GM03348 (cell line): ENCODE results near the gene FARS2.
"Not testable (repeated sequence)": the region's sequence is repeated elsewhere in the genome, so short reads cannot be mapped to it uniquely, and the experiment has no call there.

Experiments used
- DNase-seq: peaks from one replicate; pipeline ENCODE4 v3.0.0; 2012; ENCODE audit warnings: low spot score

FARS2 gene

DNA sequence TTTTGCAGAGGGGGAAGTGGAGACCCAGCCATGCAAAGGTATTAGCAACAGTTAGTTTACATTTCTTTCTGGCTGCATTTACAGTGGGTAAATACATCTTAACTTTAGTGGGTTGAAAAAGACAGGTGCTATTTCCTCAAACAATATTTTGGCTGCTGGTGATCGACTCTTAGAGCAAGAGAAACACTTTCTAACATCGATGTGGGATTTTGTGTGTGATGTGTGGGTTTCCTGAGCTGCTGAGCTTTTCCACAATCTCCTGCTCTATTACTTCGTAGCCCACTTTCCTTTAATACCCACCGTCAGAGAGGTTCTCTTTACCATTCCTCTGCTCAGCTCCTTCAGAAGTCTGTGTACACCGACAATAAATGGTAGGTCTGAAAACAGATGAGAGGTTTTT lies 406.4 kb downstream of the FARS2 start:
- DNase-seq = no peak

- DNase-seq = no peak
Measured at GRCh38 chr6:5670381-5670780, 409.1 kb downstream of the FARS2 start.

DNA sequence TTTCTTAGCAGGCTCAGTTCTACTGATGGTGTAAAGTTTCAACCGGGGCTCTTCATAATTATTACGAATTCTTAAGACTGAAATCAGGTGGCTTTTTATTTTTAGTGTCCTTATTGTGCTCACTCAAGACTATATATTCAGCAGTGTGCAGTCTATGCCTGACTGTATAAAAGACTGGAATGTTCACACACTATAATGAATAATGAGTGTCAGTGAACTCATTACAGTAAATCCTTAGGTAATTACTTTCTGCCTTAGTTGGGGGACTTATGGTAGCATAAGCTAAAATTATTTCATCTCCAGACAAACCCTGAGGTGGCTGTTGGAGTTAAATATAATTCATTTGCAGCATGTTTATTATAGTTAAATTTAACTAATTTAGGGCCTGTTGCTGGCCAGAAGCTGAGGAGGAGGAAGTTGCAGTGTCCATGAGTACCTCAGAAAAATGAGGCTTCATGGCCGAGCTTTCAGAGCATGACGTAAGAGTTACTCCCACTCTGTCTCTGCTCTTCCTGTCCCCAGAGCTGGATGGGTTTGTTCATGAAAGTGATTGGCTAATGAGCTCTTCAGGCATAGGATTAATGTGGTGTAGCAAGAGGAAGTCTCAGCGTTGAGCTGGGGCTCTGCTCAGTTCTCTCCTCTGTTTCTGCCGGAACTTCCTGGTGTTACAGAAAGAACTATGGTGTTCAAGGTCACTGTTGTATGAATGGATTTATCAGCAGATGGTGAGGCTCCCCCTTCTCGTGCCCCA lies 409.7 kb downstream of the FARS2 start:
- peak; percentile 62 for DNase-seq

DNA sequence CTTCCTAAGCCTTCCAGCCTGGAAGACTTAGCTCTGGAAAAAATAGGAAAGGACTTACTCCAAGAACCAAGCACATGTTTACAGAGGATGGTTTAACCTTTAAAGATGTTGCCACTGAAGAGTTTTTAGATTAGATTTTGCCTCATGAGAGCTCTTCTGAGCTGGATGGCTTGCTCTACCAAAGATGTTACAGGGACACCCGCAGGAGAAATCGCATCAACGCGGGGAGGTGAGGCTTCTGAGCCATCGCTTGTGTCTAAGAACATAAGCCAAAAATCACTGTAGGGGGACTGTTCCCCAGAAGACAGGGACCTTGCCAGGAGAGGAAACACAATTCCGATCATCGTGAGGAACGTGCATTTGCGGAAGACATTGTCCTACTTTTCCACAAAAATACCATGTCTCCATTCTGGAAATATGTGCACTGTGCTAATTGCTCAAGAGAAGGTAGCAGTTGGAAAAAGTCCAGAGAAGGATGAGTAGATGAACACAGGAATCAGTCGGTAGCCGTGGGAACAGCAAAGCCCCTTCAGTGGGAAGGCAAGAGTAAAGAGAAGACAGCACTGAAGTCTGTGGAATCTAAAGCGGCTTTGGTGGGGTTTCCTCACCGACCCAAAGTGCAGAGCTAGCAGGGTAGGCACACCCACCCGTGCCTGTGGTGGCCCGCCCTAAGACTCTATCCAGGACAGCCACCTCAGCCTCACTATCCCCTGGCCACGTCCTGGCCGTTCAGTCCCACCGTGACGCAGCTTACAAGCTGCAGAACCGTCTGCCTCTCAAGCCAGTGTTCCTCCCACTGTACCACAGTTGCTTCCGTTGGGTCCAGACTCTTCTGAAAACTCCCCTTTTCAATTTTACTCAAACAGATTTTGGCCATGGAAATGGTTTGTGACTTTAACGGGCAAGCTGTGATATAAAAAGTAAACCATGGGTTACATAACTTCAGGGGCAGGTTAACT lies 410.6 kb downstream of the FARS2 start:
- DNase-seq = peak; percentile 63

DNA sequence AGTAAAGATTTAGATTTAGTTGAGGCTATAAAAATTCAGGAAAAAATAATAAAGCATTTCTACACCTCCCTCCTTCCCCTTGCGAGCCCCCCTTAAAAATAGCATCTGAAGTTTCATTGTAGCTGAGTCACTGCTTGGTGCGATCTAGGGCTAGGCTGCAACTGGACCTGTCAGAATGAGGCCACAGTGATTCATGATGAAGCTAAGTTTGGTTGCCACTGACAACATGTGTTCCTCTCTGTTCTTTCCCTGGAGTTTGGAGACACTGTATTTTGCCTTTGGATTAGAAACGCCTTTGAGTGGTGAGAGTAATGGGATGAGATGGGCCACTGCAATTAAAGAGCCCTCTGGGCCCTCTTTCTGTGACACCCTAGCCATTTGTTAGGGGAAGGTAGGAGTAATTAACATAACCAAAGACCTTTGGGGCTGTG lies 411.3 kb downstream of the FARS2 start:
- DNase-seq = peak; percentile 88

- DNase-seq = no peak
Measured at GRCh38 chr6:5673019-5673790, 411.9 kb downstream of the FARS2 start.

DNA sequence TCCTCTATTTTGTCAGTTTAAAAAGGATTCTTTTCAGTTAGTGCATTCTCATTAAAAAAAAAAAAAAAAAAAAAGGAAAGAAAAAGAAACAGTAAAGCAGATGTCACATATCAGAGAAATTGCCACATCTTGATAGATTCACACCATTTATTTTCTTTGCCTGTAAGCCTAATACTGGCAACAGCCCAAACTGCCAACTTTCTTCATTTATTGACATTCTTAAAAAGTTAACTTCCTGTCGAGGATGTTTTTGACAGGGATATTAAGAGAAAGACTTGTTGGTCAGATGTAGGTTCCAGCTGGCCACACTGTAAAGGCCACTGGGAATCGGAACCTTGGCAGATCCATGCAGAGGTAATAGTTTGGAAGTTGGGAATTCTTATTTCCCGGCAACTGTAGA lies 412.8 kb downstream of the FARS2 start:
- no peak for DNase-seq

- DNase-seq = no peak
Measured at GRCh38 chr6:5674721-5675120, 413.4 kb downstream of the FARS2 start.

DNA sequence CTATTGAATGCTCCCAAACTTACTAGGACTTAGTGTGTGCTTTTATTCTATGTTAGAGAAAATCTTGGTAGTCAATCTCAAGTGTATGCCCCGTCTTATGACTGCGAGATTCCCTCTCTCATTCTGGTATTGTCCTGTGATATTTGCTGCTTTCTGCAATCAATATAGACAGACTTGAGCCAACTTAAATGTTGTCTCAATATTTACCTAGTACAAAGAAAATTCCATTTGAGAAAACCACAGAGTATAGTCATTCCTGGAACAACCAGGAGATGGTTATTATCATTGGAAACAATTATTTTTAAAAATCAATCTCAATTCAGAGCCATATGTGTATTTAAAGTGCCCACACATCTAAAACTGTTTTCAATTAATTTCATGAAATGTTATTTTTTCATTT lies 415.4 kb downstream of the FARS2 start:
- DNase-seq = no peak

DNA sequence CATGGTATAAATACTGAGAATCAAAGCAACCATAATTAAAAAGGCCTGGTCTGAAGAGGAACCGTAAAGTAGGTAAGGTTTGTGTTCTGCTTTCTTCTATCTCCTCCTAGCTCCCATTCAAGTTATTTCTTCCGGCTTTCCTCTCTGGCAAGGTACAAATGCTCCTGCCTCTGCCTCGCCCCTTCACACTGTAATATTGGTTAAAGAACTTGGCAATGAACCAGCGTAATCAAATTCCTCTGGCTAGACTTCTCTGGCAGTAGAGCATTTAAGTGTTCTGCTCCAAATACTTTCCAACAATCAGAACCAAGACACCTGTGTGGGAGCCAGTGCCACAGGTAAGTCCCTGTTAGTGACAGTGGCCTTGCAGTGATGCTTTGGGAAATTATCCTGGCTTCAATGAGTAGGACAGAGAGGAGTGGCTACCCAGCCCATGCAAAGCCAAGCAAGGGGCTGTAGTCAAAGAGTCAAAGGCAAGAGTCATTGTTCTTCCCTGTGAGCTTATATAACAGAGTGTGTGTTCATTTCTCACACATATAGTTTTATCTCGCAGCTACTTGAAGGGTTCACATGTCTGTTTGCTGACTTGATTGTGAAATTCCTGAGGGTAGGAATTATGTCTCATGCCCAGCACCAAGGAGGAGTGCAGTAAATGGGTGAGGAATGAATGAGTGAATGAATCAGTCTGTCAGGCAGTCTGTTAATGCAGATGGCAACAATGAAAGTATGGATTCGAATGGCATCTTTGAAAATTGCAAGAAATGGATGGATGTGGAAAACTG lies 416.1 kb downstream of the FARS2 start:
- no peak for DNase-seq

GRCh38 chr6:5679270-5679669 lies 418.0 kb downstream of the FARS2 start:
- DNase-seq = no peak

GRCh38 chr6:5679691-5680090 lies 418.4 kb downstream of the FARS2 start:
- no peak for DNase-seq

GRCh38 chr6:5680095-5680494 lies 418.8 kb downstream of the FARS2 start:
- no peak for DNase-seq

DNA sequence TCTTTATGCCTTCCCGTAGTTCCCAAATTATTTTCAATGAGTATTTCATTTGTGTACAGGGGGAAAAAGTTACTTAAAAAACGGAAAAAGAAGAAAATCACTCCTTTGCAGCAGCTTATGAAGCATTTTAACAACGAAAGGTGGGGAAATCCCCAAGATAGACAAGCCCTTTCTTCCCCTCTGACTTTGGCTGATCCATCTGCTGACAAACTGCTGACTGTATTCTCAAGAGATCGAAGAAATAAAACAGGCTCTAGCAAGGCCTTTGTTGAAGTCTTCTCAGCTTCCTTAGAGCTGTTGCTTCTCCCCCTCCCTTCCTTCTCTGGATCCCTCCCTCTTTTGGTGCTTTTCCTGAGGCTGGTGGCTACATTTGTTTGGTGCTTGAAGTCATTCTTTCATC lies 420.2 kb downstream of the FARS2 start:
- DNase-seq = no peak

- no peak for DNase-seq
Measured at GRCh38 chr6:5682530-5682929, 421.2 kb downstream of the FARS2 start.

GRCh38 chr6:5683747-5684146 lies 422.4 kb downstream of the FARS2 start:
- not testable (repeated sequence) for DNase-seq

GRCh38 chr6:5684320-5685053 lies 423.2 kb downstream of the FARS2 start:
- DNase-seq = no peak

DNA sequence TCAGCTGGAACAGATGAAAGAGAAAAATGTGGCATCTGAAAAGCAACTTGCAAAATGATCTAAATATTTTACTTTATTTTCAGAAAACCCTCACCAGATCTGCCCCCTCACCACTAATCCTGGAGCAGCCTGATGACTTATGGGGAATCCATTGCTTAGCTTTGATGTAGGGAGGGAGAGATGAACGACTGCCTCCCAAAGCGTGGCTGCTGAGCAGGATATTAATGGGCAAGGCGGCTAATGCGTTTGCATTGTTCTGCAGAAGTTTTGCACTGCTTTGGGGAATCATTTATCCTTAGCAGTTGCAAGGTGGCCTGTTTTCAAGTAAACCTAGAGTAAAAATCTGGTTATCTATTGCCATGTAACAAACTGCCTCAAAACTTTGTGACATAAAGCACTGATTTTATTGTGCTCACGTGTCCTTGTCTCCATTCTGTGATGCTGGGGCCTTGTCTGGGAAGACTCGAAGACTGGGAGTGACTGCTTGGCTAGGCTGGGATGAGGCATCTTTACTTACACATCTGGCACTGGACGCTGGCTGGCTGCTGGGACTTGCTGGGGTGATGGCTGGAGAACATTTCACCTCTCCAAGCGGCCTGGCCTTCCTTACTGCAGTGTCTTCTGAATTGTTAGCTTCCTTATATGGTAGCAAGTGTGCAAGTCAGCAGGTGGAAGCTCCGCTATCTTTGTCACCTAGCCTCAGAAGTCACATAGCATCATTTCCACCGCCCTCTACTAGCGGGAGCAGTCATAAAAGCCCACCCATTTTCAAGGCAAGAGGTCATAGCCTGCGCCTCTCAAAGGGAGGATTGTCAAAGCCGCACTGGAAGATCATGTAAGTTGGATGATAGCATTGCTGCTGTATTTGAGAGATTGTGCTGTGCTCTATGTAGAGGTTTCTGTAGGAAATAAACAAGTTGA lies 432.2 kb downstream of the FARS2 start:
- no peak for DNase-seq
